Activated CD8-positive, alpha-beta memory T cell treated with anti-CD3 and anti-CD28 coated beads for 48 hours (primary cell): ENCODE data around the gene PTPRG.

Source experiments
- DNase-seq, 3 experiments: peaks; one replicate each; pipeline ENCODE4 v3.0.0-alpha.2; 2020; ENCODE audit warnings: low read depth in 2 of 3, low spot score in 2 of 3

PTPRG gene

GRCh38 chr3:62203152-62203551, 641.8 kb downstream of the PTPRG start:
- DNase-seq = no peak

- no peak for DNase-seq
Measured at GRCh38 chr3:62203561-62203960, 642.2 kb downstream of the PTPRG start.

GRCh38 chr3:62207197-62207596, 645.8 kb downstream of the PTPRG start:
- no peak for DNase-seq

DNA sequence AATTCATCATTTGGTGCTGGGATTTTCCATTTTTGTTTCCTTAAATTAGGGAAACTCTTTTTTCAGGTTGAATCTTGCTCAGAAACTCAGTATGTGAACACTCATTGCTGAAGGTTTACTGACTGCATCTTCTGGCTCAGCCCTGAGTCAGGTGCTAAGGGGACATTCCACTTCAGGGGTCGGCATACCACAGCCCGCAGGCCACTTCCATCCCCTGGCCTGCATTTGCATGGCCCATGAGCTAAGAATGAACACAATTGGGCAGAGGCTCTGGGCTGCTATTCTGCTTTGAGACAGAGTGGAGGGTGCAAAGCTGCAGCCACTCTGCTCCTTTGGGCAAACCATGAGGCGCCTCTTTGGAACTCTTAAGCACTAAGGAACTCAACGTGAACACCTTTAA, 647.0 kb downstream of the PTPRG start:
- DNase-seq = no peak

DNA sequence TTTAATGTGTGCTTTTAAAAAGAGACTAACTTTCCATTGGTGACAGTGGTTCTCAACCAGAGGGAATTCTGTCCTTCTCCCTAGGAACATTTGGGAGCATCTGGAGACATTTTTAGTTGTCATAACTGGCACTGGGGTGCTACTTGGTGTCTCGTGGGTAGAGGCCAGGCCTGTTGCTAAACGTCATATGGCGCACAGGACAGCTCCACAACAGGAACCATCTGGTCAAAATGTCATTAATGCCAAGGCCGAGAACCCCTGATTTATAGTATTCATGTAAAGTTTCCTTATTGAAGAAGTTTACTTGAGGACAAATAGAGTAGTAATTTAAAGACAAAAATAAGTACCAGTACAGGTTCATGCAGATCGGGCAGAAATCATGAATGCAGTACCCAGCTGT, 647.7 kb downstream of the PTPRG start:
- DNase-seq = no peak

DNA sequence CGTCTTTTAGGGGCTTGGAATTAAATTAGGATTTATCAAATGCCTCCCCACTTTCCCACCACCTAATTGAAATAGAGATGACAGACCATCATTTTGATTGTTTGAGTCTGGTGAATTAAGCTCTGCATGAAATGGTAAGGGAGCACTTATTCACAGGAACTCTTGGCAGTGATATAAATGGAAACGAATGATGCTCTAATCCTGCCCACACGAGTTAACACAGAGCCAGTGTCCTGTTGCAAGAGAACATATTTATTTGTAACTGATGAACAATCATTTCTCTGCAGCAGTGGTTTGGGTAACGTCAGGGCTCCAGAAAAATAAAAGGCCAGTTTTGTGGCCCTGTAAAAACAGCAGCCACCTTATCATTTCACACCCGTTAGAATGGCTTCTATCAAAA, 648.6 kb downstream of the PTPRG start:
- no peak for DNase-seq

DNA sequence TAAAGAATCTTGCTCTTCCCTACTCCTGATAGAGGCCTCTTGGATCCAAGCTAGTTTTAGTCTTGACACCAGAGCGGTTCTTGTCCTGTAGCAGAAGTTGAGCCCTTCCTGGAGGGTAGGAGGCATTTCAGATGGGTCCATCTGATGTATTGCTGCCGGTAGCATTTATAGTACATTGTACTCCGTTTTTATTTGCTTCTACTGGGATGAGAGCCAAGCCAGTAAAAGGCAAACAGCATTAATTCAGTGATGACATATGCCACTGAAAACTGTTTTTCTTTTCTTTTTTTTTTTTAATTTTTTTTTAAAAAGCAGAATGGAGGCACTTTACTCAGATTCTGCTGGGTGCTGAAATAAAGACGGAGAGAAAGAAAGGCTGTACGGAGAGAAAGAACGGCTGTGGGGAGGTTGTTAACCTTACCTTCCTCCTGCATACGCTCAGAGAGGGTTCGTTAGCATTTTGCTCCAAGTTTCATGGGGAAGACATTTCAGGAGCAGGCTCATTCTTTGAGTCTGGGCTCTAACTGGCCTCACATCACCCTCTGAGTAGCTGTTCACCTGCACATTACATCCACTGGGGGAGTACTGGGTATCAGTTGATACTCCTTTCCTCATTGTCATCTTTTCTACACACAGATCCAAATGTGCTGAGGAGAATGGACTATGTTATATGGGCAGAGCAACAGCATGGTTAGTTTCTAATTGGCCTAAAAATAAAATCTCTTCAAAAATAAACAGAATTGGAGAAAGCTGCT, 650.5 kb downstream of the PTPRG start:
- no peak for DNase-seq

- DNase-seq = no peak
Measured at GRCh38 chr3:62214850-62215249, 653.5 kb downstream of the PTPRG start.

DNA sequence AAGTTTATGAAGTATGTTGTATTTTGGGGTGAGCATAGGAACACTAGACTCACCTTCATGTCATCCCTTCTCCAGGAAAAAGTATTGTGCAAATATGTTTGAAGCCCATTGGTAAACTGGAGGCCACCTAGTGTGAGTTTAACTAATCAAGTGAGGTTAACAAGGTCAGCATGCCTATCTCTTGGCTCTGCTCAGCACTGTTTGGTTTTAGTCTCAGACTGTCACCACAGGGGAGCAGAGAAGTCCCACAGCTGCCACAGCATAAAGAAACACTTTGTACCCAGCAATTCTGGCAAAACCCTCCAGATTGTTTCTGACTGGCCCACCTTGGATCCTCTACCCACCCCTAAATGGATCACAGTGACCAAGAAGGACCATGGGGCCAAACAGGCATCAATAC, 659.2 kb downstream of the PTPRG start:
- DNase-seq = no peak

DNA sequence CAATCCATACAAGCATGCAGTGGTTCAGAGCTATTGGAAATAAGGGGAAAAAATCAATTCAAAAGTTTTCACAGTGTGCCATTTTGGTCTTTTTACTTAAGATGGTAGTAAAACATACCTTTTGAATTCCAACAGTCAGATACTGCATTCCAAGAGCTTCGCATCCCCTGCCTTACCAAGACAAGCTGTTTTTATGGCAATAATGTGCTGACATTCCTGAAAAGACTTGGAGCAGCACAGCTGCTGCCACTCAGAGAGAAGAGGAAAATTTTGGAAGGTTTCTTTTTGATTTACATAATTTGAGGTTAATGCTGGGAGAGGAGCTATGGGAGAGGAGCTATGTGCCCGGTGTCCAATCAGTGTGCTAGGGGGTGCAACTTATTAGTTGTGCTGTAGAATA, 663.7 kb downstream of the PTPRG start:
- no peak for DNase-seq

- DNase-seq = no peak
Measured at GRCh38 chr3:62226601-62227339, 665.4 kb downstream of the PTPRG start.

DNA sequence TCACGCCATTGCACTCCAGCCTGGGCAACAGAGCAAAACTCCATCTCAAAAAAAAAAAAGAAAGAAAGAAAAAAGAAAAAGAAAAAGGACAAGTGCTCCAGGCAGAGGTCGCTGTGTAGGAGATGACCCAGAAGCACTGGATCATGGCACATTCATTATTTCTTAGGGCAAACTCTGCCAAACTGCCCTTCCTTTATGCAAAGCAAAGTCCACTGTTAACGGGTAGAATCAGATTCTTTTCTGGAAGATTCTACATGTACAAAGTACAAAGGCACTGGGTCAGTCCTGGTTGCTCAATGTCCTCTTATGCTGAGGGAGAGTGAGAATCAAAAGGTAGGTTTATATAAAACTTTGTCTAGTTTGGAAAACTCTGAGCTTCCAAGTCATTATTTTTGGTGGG, 667.1 kb downstream of the PTPRG start:
- no peak for DNase-seq

- DNase-seq = no peak
Measured at GRCh38 chr3:62229211-62229610, 667.8 kb downstream of the PTPRG start.

DNA sequence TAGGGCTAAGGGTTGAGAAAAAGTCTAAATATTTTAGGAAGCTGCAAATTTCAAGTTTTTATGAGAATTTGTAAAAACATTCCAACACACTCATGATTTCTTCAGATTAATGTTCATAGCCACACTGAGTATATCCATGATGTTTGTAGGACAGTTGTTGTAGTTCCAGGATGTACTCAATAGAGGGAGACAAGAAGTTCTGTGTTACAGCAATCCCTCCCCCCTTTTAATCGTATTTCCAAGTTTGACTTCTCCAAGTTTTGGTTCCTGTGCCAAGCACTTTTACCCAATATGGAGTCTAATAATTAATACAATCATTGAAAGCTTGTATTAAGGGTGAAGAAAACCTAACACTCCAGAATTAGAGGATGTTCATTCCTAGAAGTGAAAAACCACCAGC, 668.5 kb downstream of the PTPRG start:
- no peak for DNase-seq

DNA sequence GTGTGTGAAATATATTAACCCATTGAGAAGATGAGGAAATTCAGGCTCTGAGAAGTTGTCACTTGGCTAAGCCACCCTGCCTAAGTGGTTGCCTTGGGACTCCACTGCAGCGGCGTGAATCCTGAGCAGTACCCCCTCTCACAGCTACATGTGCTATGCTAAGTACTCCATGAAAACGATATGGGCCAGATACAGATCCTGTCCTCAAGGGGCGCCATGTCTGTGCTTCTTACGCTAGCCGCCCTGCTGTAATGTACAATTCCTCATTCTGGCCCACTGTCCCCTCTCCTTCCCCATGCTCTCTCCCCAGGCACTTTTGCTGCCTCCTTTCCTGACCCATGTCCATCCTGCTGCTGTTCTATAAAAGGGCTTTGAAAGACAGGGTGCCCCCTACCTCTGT, 671.7 kb downstream of the PTPRG start:
- DNase-seq = no peak

DNA sequence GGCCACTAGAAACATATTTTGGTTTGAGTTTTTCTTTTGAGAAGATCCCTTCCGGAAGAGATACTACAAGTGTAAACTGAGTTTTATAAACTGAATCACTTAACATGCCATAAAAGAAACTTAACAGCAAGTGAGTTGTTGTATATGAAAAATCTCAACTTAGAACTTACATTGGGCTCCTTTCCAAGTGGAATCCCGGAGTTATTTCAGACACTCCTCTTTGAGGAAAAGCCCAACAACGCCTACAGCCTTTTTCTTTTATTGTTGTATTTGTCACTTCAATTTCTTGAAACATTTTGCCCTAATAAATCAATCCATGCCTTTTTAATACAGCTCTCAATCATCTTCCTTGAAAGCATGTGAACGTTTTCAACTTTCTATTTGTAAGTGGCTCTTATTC, 674.6 kb downstream of the PTPRG start:
- DNase-seq = no peak

GRCh38 chr3:62237286-62237948, 676.0 kb downstream of the PTPRG start:
- no peak for DNase-seq

- no peak for DNase-seq
Measured at GRCh38 chr3:62238003-62238402, 676.6 kb downstream of the PTPRG start.

DNA sequence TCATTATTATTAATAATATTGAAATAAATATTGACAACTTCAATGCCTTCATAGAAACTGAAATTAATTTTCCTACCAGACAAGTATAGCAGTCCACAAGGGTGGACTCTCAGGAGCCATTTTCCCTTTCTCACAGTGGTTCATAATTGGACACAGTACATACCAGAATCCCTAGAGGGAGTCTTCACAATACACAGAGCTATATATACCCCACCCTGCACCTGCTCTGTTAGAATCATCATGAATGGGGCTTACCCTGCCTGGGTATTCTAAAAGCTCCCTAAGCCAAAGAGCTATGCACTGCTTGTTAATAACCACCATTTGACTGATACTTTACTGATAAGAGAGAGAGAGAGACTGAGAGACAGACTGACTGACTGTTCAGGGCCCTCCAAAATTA, 677.1 kb downstream of the PTPRG start:
- DNase-seq = no peak

- DNase-seq = no peak
Measured at GRCh38 chr3:62241279-62241678, 679.9 kb downstream of the PTPRG start.

- DNase-seq = no peak
Measured at GRCh38 chr3:62242831-62243509, 681.6 kb downstream of the PTPRG start.

- DNase-seq = no peak
Measured at GRCh38 chr3:62246094-62246493, 684.7 kb downstream of the PTPRG start.
